Upper lobe of right lung (tissue), 1 donor: ENCODE measurements around the gene USP9Y. TPM values are rescaled to one million over a fixed set of nuclear protein-coding genes. Genes with fewer than 3 reads are reported as not detected.
"Not testable (repeated sequence)": the region's sequence is repeated elsewhere in the genome, so short reads cannot be mapped to it uniquely, and the experiment has no call there.

Experiments used
- ATAC-seq: fragments of 200-7000 bp; cut with Tn5 transposase; one replicate; pipeline ENCODE4 v1.9.1; 2020; ENCODE audit warnings: mild to moderate bottlenecking, moderate library complexity
- DNase-seq: peaks from one replicate; pipeline ENCODE4 v3.0.0-alpha.2; 2020
- H3K27ac ChIP-seq: fragments of 200-600 bp; one replicate; pipeline ENCODE4 v1.8.0; 2022
- H3K27me3 ChIP-seq: fragments of 200-600 bp; one replicate; pipeline ENCODE4 v1.8.0; 2022; ENCODE audit warnings: mild to moderate bottlenecking
- H3K36me3 ChIP-seq: fragments of 200-600 bp; one replicate; pipeline ENCODE4 v1.8.0; 2022
- H3K4me1 ChIP-seq: fragments of 200-600 bp; one replicate; pipeline ENCODE4 v1.8.0; 2022
- H3K4me3 ChIP-seq: fragments of 200-600 bp; one replicate; pipeline ENCODE4 v1.8.0; 2022; ENCODE audit warnings: mild to moderate bottlenecking
- H3K9me3 ChIP-seq: fragments of 200-600 bp; one replicate; pipeline ENCODE4 v1.8.0; 2022
- intact Hi-C: fragments of 100-400 bp; cut with DNase I; formaldehyde crosslinking; loops from one replicate; pipeline ENCODE4 v1.11.0; 2022
- long read RNA-seq: library from polyadenylated mRNA; unstranded; transcript quantifications from one replicate; pipeline ENCODE4 v2.0.0, GENCODE V29; 2021
- total RNA-seq: library from RNA; stranded (reverse); fragmentation: NEBNext Ultra II Directional; extraction: Animal tissue kit (Norgen Biotek cat#: 25700); gene quantifications from one replicate; pipeline ENCODE4 v1.2.1, GENCODE V29; 2021
- TF ChIP-seq, protein P1 (sequence below): fragments of 200-600 bp; IDR thresholded peaks from one replicate; pipeline ENCODE4 v1.8.0; 2022; ENCODE audit warnings: antibody characterized with exemption
- donor health status: DM: no; HTN: yes; CAD: no; lungs with severe emphysema.

The USP9Y gene
- 19.9 TPM for total RNA-seq
- long read RNA-seq, partial matches to known transcripts = 3 of 5 reads
- long read RNA-seq, other reads (novel, unspliced or antisense) = 1 of 5 reads

- TF ChIP-seq, protein P1, sequence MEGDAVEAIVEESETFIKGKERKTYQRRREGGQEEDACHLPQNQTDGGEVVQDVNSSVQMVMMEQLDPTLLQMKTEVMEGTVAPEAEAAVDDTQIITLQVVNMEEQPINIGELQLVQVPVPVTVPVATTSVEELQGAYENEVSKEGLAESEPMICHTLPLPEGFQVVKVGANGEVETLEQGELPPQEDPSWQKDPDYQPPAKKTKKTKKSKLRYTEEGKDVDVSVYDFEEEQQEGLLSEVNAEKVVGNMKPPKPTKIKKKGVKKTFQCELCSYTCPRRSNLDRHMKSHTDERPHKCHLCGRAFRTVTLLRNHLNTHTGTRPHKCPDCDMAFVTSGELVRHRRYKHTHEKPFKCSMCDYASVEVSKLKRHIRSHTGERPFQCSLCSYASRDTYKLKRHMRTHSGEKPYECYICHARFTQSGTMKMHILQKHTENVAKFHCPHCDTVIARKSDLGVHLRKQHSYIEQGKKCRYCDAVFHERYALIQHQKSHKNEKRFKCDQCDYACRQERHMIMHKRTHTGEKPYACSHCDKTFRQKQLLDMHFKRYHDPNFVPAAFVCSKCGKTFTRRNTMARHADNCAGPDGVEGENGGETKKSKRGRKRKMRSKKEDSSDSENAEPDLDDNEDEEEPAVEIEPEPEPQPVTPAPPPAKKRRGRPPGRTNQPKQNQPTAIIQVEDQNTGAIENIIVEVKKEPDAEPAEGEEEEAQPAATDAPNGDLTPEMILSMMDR = no peak
- Histone ChIP-seq H3K36me3 (no peaks in the 10 kb centered on the region), H3K27me3 (no peaks in the 10 kb centered on the region), H3K27ac (no peak within 1 kb of the TSS), H3K4me3 (no peak within 1 kb of the TSS), H3K9me3 (no peaks in the 10 kb centered on the region), H3K4me1 (no peaks in the 10 kb centered on the region)
- ATAC-seq = no peak
- DNase-seq = no peak
- intact Hi-C loops = no loop called here
Measured at GRCh38 chrY:12701181-12701695, at the start of gene USP9Y. Gene USP9Y, plus strand, starts transcription at chrY:12701231. Its CDS starts 8,217 bp downstream, at chrY:12709448.

- intact Hi-C loops = no loop called here
- no peaks in the 10 kb centered on the region for H3K27me3 ChIP-seq
- TF ChIP-seq, protein P1 = no peak
- no peaks in the 10 kb centered on the region for H3K36me3 ChIP-seq
- DNase-seq = no peak
- H3K4me1 ChIP-seq = no peaks in the 10 kb centered on the region
- no peaks in the 10 kb centered on the region for H3K9me3 ChIP-seq
- ATAC-seq = no peak
- H3K27ac ChIP-seq = no peak overlapping the region
- no peak overlapping the region for H3K4me3 ChIP-seq
Measured at GRCh38 chrY:12651621-12652036, 49.4 kb upstream of the USP9Y start.

DNA sequence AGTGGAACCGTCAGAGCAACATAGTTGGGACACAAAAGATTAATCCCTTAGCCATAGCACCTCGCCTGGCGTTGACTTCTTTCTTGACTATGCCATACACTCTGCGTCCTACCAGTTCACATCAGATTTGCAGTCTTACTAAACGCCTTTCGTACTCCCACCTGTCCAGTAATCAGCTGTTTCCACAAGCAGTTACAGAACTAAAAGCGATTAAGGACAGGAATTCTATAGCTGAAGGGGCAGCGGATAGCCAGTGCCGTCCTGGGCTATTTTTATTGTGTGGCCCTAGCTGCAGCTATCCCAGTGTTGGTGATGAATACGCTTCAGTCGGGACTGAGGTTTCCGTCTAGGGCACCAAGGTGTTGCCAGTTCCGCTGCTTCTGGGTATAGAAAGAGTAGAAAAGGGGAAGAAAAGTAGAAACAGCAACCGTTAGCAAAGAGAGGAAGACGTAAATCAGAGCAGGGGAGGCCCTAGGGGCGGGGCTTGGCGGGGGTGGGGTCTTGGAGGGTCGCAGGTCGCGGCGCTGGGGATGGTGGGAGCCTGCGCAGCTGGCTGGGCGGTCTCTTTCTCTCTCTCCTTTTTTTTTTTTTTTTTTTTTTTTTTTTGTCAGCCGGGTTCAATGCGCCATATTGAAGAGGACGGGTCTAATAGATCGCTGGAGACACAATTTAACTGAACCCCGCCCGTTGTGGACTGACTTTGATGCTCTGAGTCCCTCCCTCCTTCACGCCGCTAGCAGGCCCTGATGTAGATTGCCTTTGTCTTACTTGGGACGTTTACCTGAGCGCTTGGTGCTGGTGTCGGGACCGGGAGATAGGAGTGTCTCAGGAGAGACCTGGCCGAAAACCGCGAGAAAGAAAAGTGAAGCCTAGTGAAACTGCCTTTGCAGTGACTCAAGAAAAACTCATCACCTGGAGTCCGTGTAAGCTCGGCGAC, 39.0 kb upstream of the USP9Y start:
- peak overlapping the region; percentile 86 for H3K27ac ChIP-seq
- no peaks in the 10 kb centered on the region for H3K27me3 ChIP-seq
- H3K4me3 ChIP-seq = peak overlapping the region; percentile 69
- intact Hi-C loops = no loop called here
- no peaks in the 10 kb centered on the region for H3K4me1 ChIP-seq
- ATAC-seq (peak; percentile 95), DNase-seq (peak; percentile 85)
- TF ChIP-seq, protein P1 = no peak
- H3K9me3 ChIP-seq = no peaks in the 10 kb centered on the region
- no peaks in the 10 kb centered on the region for H3K36me3 ChIP-seq

- Histone ChIP-seq H3K4me1 (no peaks in the 10 kb centered on the region), H3K27ac (peak overlapping the region; percentile 86), H3K36me3 (no peaks in the 10 kb centered on the region), H3K9me3 (no peaks in the 10 kb centered on the region), H3K4me3 (peak overlapping the region; percentile 69), H3K27me3 (no peaks in the 10 kb centered on the region)
- ATAC-seq = peak; percentile 82
- DNase-seq = peak; percentile 71
- TF ChIP-seq, protein P1 = no peak
- intact Hi-C loops = no loop called here
Measured at GRCh38 chrY:12662745-12663591, 38.1 kb upstream of the USP9Y start.

DNA sequence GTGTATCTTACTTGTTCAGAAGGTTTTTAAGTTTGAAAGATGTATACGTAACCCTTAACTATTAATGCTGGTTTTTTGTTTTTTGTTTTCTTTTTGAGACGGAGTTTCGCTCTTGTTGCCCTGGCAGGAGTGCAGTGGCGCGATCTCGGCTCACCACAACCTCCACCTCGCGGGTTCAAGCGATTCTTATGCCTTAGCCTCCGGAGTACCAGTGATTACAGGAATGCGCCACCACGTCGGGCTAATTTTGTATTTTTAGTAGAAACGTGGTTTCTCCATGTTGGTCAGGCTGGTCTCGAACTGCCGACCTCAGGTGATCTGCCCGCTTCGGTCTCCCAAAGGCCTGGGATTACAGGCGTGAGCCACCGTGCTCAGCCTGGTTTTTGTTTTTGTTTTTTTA, 37.2 kb upstream of the USP9Y start:
- H3K4me1 ChIP-seq, H3K36me3 ChIP-seq, ATAC-seq, H3K27me3 ChIP-seq, intact Hi-C loops, H3K9me3 ChIP-seq, DNase-seq: not testable (repeated sequence)
- Histone ChIP-seq H3K27ac (peak overlapping the region; percentile 86), H3K4me3 (peak overlapping the region; percentile 69)
